DND-41 (cell line): Measurements from ENCODE around the gene CEP170B.
"Not testable (repeated sequence)": the region's sequence is repeated elsewhere in the genome, so short reads cannot be mapped to it uniquely, and the experiment has no call there.

Source experiments
- ATAC-seq: fragments of 200-7000 bp; cut with Tn5 transposase; 3 replicates; pipeline ENCODE4 v1.9.1; 2021; ENCODE audit warnings: low read depth; ENCODE audit not compliant: insufficient read depth
- DNase-seq: peaks from one replicate; pipeline ENCODE4 v3.0.0-alpha.2; 2020
- H2AFZ ChIP-seq: 2 replicates; pipeline ENCODE4 v1.6.0; 2012; ENCODE audit warnings: low read depth, low read length
- H3K27ac ChIP-seq: 2 replicates; pipeline ENCODE4 v1.5.1; 2012; ENCODE audit warnings: low read length, inconsistent platforms
- H3K27me3 ChIP-seq: fragments of 200-600 bp; sonication (generic); 2 replicates; pipeline ENCODE4 v1.6.0; 2012; ENCODE audit warnings: low read length, mild to moderate bottlenecking, inconsistent platforms; ENCODE audit not compliant: insufficient read depth, poor library complexity
- H3K36me3 ChIP-seq: 2 replicates; pipeline ENCODE4 v1.5.1; 2012; ENCODE audit warnings: low read length, inconsistent platforms; ENCODE audit not compliant: insufficient read depth
- H3K4me1 ChIP-seq: 2 replicates; pipeline ENCODE4 v1.5.1; 2012; ENCODE audit warnings: mild to moderate bottlenecking, low read length; ENCODE audit not compliant: insufficient read depth
- H3K4me2 ChIP-seq: 2 replicates; pipeline ENCODE4 v1.6.0; 2012; ENCODE audit warnings: mild to moderate bottlenecking, moderate library complexity, low read length, inconsistent platforms; ENCODE audit not compliant: insufficient read depth
- H3K4me3 ChIP-seq, 2 experiments: fragments of 200-600 bp in 1 of 2; shearing (Covaris generic) in 1 of 2; 2 replicates each; pipeline ENCODE4 v1.5.1; 2012 to 2016; ENCODE audit warnings: inconsistent platforms in 2 of 2, low read length in 2 of 2, mild to moderate bottlenecking in 2 of 2, low read depth in 1 of 2, moderate library complexity in 1 of 2
- H3K79me2 ChIP-seq: 2 replicates; pipeline ENCODE4 v1.6.0; 2012; ENCODE audit warnings: low read length, inconsistent platforms; ENCODE audit not compliant: insufficient read depth
- H3K9ac ChIP-seq: 2 replicates; pipeline ENCODE4 v1.6.0; 2012; ENCODE audit warnings: low read depth, mild to moderate bottlenecking, inconsistent platforms, low read length, moderate library complexity
- H3K9me3 ChIP-seq: 2 replicates; pipeline ENCODE4 v1.5.1; 2012; ENCODE audit warnings: low read length, moderate library complexity, mild to moderate bottlenecking, inconsistent platforms; ENCODE audit not compliant: insufficient read depth, severe bottlenecking
- H4K20me1 ChIP-seq: 2 replicates; pipeline ENCODE4 v1.6.0; 2012; ENCODE audit warnings: low read length; ENCODE audit not compliant: insufficient read depth
- CTCF ChIP-seq: IDR thresholded peaks from 2 replicates; pipeline ENCODE4 v1.5.1; 2012; ENCODE audit warnings: borderline replicate concordance, low read length, moderate library complexity, mild to moderate bottlenecking; ENCODE audit not compliant: poor library complexity, severe bottlenecking; ENCODE audit errors: extremely low read depth
- EZH2 ChIP-seq: IDR thresholded peaks from 3 replicates; pipeline ENCODE4 v1.6.1; 2012; ENCODE audit warnings: borderline replicate concordance, low read depth, mild to moderate bottlenecking, moderate library complexity, low read length, inconsistent platforms; ENCODE audit not compliant: severe bottlenecking

Gene CEP170B

GRCh38 chr14:104941508-104942365 lies 76.7 kb downstream of the CEP170B start:
- Histone ChIP-seq H3K4me2 (no peak overlapping the region), H3K4me3 (no peak overlapping the region), H3K36me3 (no peaks in the 10 kb centered on the region), H3K4me1 (no peaks in the 10 kb centered on the region), H2AFZ (no peak overlapping the region), H3K9ac (no peak overlapping the region), H3K79me2 (no peaks in the 10 kb centered on the region), H3K27me3 (peaks cover 20% of the 10 kb centered on the region), H4K20me1 (no peaks in the 10 kb centered on the region), H3K9me3 (no peaks in the 10 kb centered on the region), H3K27ac (no peak overlapping the region)
- ATAC-seq, result no peak
- no peak for DNase-seq
- TF ChIP-seq CTCF, result no peak
- no peak for TF ChIP-seq EZH2

GRCh38 chr14:104942586-104942985 lies 77.5 kb downstream of the CEP170B start:
- Histone ChIP-seq H3K4me3 (no peak overlapping the region), H3K4me2 (no peak overlapping the region), H3K36me3 (no peaks in the 10 kb centered on the region), H3K9me3 (no peaks in the 10 kb centered on the region), H2AFZ (no peak overlapping the region), H4K20me1 (no peaks in the 10 kb centered on the region), H3K27ac (no peak overlapping the region), H3K79me2 (no peaks in the 10 kb centered on the region), H3K4me1 (no peaks in the 10 kb centered on the region), H3K9ac (no peak overlapping the region), H3K27me3 (peaks cover 13% of the 10 kb centered on the region)
- ATAC-seq, result no peak
- no peak for TF ChIP-seq EZH2
- no peak for TF ChIP-seq CTCF
- no peak for DNase-seq

- not testable (repeated sequence) for H3K9ac ChIP-seq, DNase-seq, H3K4me1 ChIP-seq, H3K9me3 ChIP-seq, H3K27ac ChIP-seq, ATAC-seq, H3K36me3 ChIP-seq, H3K4me2 ChIP-seq, H4K20me1 ChIP-seq, H2AFZ ChIP-seq, H3K4me3 ChIP-seq, H3K79me2 ChIP-seq
- H3K27me3 ChIP-seq, result peaks cover 13% of the 10 kb centered on the region
Measured at GRCh38 chr14:104943216-104944015, 78.3 kb downstream of the CEP170B start.

- not testable (repeated sequence) for ATAC-seq, H3K4me1 ChIP-seq, H3K27ac ChIP-seq, H3K4me3 ChIP-seq, H3K9me3 ChIP-seq, DNase-seq, H3K79me2 ChIP-seq, H2AFZ ChIP-seq, H3K4me2 ChIP-seq, H3K9ac ChIP-seq, H3K36me3 ChIP-seq, H4K20me1 ChIP-seq
- H3K27me3 ChIP-seq, result peaks cover 10% of the 10 kb centered on the region
Measured at GRCh38 chr14:104944016-104944308, 78.9 kb downstream of the CEP170B start.

GRCh38 chr14:104944436-104945205 lies 79.6 kb downstream of the CEP170B start:
- ATAC-seq, H3K9ac ChIP-seq, H3K4me3 ChIP-seq, H3K27ac ChIP-seq, H3K9me3 ChIP-seq, H4K20me1 ChIP-seq, H3K4me2 ChIP-seq, H3K27me3 ChIP-seq, H3K36me3 ChIP-seq, H3K79me2 ChIP-seq, H3K4me1 ChIP-seq, DNase-seq, H2AFZ ChIP-seq: not testable (repeated sequence)

- H3K4me3 ChIP-seq, H3K4me2 ChIP-seq, H3K36me3 ChIP-seq, ATAC-seq, H3K79me2 ChIP-seq, H4K20me1 ChIP-seq, H3K9ac ChIP-seq, H3K27me3 ChIP-seq, H3K9me3 ChIP-seq, H2AFZ ChIP-seq, DNase-seq, H3K4me1 ChIP-seq, H3K27ac ChIP-seq: not testable (repeated sequence)
Measured at GRCh38 chr14:104945266-104945665, 80.2 kb downstream of the CEP170B start.
